Measurements from ENCODE around the gene LRP1.

- TF ChIP-seq REST (IDR thresholded peaks at IDR 0.05; ENCODE audit: insufficient read depth in 1 of 2, low read depth in 2 of 2, low read length in 2 of 2): no peak
- TF ChIP-seq POLR2AphosphoS5 (IDR thresholded peaks at IDR 0.05; ENCODE audit: low read depth, low read length): no peak
- no peak for TF ChIP-seq TAF1 (IDR thresholded peaks at IDR 0.05; ENCODE audit: borderline replicate concordance, insufficient read depth, low read length)
Observed at GRCh38 chr12:57079821-57080220, 48.5 kb upstream of the LRP1 start.

All from PFSK-1 (cell line).